SKM-1 treated with dmso at 0.1 percent for 144 hours (cell line): ENCODE data around the gene LRP5.
"Not testable (repeated sequence)": the region's sequence is repeated elsewhere in the genome, so short reads cannot be mapped to it uniquely, and the experiment has no call there.

Experiments
- DNase-seq: peaks from one replicate; lab custom pipeline; 2025; ENCODE audit not compliant: unreplicated experiment; lab: John Stamatoyannopoulos, UW

LRP5 gene

GRCh38 chr11:68387840-68388239 lies 75.4 kb downstream of the LRP5 start:
- no peak for DNase-seq

DNA sequence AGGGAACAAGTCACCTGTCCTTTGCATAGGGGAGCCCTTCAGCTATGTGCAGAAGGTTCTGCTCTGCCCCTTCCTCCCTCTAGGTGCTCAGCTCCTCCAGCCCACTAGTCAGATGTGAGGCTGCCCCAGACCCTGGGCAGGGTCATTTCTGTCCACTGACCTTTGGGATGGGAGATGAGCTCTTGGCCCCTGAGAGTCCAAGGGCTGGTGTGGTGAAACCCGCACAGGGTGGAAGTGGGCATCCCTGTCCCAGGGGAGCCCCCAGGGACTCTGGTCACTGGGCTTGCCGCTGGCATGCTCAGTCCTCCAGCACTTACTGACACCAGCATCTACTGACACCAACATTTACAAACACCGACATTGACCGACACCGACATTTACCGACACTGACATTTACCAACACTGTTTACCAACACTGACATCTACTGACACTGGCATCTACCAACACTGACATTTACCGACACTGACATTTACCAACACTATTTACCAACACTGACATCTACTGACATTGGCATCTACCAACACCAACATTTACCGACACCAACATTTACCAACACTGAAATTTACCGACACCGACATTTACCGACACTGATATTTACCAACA lies 76.3 kb downstream of the LRP5 start:
- no peak for DNase-seq

- DNase-seq, result no peak
These were observed 77.9 kb downstream of the LRP5 start for GRCh38 chr11:68390315-68390714.

DNA sequence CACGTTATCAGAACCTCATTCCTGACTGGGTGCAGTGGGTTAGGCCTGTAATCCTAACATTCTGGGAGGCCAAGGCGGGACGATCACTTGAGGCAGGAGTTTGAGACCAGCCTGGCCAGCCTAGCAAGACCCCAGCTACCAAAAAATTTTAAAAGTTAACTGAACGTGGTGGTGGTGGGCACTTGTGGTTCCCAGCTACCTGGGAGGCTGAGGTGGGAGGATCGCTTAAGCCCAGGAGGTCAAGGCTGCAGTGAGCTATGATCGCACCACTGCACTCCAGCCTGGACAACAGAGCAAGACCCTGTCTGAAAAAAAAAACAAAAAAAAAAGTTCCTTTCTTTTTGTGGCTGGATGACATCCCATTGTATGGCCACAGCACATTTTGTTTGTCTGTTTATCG lies 80.4 kb downstream of the LRP5 start:
- DNase-seq, result no peak

GRCh38 chr11:68396516-68396915 lies 84.1 kb downstream of the LRP5 start:
- DNase-seq, result no peak

DNA sequence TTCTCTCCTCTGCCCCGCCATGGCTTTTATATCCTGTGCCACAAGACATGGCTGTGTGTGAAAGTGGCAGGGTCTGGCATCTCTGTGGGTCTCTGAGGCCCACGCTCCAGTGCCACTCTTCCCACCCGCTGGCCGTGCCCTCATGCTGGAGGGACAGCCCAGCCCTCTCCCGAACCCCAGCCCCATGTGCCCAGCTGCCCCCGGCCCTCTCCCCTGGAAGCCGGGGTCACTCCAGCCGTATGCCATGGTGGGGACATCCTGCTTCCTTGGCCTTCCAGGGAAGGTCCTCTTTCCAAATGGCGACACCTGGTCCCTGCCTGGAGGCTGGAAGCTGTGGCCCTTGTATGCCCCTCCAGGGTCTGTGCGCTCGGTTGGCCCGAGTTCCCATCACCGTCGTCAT lies 84.9 kb downstream of the LRP5 start:
- DNase-seq, result no peak

DNA sequence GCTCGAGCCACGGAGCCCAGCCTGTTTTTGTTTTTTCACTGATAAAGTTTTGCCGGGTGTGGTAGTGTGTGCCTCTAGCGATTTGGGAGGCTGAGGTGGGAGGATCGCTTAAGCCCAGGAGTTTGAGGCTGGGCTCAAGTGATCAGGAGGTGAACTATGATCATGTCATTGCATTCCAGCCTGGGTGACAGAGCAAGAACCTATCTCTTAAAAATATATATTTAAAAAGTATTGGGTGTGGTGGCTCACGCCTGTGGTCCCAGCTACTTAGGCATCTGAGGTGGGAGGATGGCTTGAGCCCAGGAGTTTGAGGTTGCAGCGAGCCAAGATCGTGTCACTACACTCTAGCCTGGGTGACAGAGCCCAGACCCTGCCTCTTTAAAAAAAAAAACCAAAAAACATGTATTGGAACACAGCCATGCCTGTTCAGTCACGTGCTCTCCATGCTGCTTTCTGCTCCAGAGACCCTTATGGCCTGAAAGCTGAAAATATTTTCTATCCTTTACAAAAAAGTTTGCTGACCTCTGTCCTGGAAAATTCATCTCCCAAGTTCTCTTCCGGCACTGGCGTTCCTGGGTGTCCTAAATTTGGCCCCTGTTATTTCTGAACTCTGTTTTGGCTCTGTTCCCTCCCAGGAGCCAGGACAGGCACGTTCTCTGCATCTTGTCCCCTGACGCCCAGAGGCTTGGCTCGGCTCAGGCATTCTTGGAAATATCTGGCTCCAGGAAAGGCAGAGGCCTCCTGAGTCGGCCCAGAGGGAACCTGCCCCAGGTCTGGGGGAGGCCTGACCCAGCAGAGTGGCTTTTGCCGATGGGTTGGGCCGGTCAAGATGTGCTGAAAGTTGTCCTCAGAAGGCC lies 86.8 kb downstream of the LRP5 start:
- no peak for DNase-seq

DNA sequence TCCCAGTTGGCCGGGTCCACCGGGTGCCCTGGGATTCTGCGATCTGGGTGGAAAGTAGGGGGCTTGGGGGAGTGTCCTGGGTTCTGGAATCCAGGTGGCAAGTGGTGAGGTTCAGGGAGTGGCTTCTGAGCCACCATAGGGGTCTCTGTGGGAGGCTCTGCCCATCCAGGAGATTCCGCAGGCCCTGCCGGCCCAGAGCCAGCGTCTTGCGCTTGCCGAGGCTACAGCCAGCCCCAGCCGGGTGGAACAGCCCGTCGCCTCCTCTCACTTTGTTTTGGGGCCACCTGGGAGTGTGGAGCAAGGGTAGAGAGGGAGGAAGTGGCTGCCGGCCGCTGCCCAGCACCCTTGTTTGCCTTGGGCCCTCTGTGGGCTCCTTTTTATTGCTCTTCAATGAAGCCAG lies 87.5 kb downstream of the LRP5 start:
- no peak for DNase-seq

GRCh38 chr11:68400584-68400983 lies 88.2 kb downstream of the LRP5 start:
- not testable (repeated sequence) for DNase-seq

GRCh38 chr11:68401856-68402255 lies 89.5 kb downstream of the LRP5 start:
- no peak for DNase-seq

DNA sequence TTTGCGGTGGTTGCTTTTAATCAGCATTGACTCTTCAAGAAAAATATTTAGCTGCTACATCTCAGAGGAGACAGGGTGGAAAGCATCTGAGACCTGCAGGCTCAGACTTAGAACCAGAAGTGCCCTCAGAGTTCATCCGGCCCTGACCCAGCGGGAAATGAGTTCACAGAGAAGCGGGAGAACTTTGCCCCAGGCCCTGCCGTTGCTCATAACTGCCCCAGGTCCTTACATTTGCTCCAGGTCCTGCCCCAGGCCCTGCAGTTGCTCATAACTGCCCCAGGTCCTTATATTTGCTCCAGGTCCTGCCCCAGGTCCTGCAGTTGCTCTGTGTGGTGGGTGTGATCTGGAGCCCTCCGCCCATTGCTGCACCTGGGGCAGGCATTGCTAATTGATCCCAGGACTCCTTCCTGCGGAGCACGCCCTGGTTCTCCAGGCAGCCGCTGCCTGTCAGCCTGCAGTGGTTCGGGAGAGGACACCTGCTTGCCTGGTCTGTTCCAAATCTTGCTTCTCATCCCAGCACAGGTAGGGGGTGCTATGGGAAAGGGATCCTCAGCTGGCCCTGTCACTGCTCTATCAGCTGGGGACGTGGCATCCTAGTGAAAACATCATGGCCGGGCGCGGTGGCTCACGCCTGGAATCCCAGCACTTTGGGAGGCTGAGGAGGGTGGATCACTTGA lies 90.1 kb downstream of the LRP5 start:
- DNase-seq, result no peak

GRCh38 chr11:68403424-68403823 lies 91.0 kb downstream of the LRP5 start:
- no peak for DNase-seq

DNA sequence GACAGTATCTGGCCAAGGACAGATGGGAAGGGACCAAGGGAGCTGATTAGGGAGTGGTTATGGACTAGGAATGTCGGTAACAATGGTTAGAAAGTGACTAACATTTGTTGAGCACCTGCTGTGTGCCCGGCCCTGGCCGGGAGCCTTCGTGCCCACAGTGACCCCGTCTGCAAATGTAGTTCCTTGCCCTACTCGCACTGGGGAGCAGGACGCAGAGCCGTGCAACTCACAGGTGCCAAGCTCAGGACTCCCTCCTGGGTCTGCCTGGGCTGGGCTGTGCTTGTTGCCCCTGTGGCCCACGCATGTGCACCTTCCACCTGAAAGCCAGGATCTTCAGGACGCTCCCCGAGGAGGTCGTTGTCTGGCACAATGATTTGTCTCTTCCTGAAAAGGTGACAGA lies 91.4 kb downstream of the LRP5 start:
- DNase-seq, result no peak

GRCh38 chr11:68406324-68407313 lies 94.2 kb downstream of the LRP5 start:
- DNase-seq, result no peak

DNA sequence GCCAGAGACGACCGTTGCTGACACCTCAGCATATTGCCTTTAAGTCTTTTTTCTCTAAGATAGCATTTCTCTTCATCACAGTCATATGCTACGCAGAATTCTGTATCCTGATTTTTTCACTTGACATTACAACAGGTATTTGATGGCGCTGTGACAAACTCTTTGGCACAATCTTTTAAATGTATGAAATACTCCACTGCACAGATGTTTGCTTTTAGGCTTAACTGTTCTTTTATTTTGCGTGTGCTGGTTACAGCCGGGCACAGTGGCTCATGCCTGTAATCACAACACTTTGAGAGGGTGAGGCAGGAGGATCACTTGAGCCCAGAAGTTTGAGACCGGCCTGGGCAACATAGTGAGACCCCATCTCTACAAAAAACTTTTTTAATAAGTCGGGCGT lies 96.1 kb downstream of the LRP5 start:
- no peak for DNase-seq

DNA sequence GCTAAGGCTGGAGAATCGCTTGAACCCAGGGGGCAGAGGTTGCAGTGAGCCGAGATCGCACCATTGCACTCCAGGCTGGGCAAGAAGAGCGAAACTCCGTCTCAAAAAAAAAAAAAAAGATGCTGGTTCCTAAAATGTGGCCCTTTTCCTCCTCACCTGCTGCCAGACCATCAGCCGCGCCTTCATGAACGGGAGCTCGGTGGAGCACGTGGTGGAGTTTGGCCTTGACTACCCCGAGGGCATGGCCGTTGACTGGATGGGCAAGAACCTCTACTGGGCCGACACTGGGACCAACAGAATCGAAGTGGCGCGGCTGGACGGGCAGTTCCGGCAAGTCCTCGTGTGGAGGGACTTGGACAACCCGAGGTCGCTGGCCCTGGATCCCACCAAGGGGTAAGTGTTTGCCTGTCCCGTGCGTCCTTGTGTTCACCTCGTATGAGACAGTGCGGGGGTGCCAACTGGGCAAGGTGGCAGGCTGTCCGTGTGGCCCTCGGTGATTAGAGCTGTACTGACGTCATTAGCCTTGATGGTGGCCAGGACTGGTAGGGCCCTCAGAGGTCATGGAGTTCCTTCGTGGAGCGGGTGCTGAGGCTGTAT lies 97.5 kb downstream of the LRP5 start:
- DNase-seq, result no peak

DNA sequence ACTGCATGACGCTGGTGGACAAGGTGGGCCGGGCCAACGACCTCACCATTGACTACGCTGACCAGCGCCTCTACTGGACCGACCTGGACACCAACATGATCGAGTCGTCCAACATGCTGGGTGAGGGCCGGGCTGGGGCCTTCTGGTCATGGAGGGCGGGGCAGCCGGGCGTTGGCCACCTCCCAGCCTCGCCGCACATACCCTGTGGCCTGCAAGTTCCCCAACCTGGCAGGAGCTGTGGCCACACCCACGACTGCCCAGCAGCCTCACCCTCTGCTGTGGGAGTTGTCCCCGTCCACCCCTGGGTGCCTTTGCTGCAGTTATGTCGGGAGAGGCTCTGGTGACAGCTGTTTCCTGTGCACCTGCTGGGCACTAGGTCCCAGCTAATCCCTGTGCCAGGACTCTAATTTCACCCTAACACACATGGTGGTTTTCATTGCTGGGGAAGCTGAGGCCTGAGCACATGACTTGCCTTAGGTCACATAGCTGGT lies 99.2 kb downstream of the LRP5 start:
- no peak for DNase-seq

GRCh38 chr11:68412593-68413475 lies 100.4 kb downstream of the LRP5 start:
- DNase-seq, result no peak

- no peak for DNase-seq
These were observed 101.2 kb downstream of the LRP5 start for GRCh38 chr11:68413591-68413999.
